Stimulated activated CD8-positive, alpha-beta memory T cell treated with anti-CD3 and anti-CD28 coated beads, Interleukin-2, amount 100 ng/mL, for 48 hours (primary cell): ENCODE measurements around the gene GMEB1.
A peak's percentile ranks its signal among the peaks of the same experiment; 100 is the strongest.
"Not testable (repeated sequence)": the region's sequence is repeated elsewhere in the genome, so short reads cannot be mapped to it uniquely, and the experiment has no call there.

Source experiments
- DNase-seq, 2 donors: peaks; one replicate each; pipeline ENCODE4 v3.0.0-alpha.2; 2020; ENCODE audit warnings: low read depth in 2 of 2

Gene GMEB1

DNA sequence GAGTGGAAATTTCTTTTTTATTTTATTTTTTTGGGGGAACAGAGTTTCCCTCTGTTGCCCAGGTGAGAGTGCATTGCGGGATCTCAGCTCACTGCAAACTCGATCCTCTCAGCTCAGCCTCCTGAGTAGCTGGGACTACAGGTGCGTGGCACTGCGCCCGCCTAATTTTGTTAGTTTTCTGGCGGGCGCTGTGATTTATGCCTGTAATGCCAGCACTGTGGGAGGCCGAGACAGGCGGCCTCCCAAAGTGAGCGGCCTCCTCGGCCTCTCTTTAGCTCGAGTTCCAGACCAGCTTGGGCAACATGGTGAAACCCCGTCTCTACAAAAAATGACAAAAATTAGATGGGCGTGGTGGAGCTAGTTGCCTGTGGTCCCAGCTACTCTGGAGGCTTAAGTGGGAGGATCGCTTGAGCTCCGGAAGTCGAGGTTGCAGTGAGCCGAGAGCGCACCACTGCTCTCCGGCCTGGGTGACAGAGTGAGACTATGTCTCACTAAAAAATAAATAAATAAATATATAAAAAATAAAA, 2.7 kb downstream of the GMEB1 start:
- no peak for DNase-seq

DNA sequence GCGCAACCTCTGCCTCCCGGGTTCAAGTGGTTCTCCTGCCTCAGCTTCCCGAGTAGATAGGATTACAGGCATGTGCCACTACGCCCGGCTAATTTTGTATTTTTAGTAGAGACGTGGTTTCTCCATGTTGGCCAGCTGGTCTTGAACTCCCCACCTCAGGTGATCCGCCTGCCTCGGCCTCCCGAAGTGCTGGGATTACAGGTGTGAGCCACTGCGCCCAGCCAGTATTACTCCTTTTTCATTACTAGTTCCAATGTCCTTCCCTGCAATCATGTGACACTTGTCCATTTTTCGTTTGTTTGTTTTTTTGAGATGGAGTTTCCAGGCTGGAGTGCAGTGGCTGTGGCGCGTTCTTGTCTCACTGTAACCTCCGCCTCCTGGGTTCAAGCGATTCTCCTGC, 4.4 kb downstream of the GMEB1 start:
- DNase-seq: not testable (repeated sequence)

DNA sequence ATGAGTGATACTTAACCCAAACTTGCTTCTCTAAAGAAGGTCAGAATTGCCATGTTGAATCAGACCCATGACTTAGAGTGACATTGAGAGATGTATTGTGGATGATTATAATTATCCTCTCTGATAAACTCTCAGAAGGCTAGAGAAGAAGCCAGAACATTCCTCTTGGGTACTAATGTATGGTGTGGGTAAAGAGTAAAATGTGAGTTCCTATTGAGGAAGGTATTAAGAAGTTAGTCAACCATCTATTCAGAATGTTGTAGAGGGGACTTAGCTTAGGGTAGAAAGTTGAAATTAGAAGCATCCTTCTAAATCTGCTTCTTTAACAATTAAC, 7.3 kb downstream of the GMEB1 start:
- DNase-seq: no peak

DNA sequence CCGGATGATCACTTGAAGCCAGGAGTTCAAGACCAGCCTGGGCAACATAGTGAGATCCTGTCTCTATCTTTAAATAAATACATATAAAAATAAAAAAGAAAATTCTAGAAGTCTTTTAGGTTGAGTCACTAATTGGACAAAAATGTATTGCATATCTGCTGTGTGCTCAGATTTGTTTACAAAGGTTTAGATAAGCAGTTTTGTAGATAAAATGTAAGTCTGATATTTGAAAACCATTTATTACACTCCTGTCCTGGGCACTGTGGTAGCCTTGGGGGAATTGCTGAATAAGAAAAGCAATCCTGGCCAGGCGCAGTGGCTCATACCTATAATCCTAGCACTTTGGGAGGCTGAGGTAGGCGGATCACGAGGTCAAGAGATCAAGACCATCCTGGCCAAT, 11.6 kb downstream of the GMEB1 start:
- no peak for DNase-seq

GRCh38 chr1:28682840-28683239, 14.3 kb downstream of the GMEB1 start:
- no peak for DNase-seq

DNA sequence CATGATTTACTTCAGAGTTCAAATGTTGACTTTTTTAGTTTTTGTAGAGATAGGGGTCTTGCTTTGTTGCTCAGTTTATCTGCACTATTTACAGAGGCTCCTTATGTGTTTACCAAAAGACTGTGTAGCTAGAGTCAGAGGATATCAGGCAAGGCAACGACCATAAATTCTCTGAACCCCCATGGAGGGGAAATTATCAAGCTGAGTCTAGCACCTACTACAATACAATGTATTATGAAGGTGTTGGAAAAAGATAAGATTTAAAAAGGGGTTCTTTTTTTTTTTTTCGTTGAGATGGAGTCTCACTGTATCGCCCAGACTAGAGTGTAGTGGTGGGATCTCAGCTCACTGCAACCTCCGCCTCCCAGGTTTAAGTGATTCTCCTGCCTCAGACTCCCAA, 16.4 kb downstream of the GMEB1 start:
- DNase-seq: no peak

- not testable (repeated sequence) for DNase-seq
These were observed 23.0 kb downstream of the GMEB1 start for GRCh38 chr1:28691627-28692026.

GRCh38 chr1:28703629-28704028, 35.0 kb downstream of the GMEB1 start:
- DNase-seq: no peak

DNA sequence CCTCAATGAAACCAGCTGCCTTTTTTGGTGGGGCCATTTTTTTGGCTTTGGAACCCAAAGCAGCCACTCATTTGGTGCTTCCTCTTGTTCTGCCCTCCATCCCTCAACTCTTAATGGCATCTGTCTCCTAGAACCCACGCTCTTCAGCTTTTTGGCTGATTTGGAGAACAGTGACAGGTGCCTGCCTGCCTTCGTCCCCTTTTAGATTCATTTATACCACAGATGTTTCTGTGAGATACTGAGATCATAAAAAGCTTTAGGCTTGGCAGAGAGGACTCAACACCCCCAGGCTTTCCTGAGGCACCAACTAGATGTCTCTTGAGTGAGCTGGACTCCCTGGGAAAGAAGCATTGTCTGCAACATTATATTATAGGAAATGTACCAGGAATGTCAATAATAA, 47.8 kb downstream of the GMEB1 start:
- no peak for DNase-seq

DNA sequence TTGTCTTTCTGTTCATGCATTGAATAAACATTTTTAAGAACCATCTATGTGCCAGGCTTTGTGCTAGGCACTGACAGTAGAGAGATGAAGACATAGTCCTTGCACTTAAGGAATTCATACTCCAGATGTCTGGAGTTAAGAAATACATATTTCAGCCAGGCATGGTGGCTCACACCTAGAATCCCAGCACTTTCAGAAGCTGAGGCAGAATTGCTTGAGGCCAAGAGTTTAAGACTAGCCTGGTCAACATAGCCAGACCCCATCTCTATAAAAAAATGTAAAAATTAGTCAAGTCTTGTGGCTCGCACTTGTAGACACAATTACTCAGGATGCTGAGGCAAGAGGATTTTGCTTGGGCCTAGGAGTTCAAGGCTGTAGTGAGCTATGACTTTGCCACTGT, 49.6 kb downstream of the GMEB1 start:
- no peak for DNase-seq

DNA sequence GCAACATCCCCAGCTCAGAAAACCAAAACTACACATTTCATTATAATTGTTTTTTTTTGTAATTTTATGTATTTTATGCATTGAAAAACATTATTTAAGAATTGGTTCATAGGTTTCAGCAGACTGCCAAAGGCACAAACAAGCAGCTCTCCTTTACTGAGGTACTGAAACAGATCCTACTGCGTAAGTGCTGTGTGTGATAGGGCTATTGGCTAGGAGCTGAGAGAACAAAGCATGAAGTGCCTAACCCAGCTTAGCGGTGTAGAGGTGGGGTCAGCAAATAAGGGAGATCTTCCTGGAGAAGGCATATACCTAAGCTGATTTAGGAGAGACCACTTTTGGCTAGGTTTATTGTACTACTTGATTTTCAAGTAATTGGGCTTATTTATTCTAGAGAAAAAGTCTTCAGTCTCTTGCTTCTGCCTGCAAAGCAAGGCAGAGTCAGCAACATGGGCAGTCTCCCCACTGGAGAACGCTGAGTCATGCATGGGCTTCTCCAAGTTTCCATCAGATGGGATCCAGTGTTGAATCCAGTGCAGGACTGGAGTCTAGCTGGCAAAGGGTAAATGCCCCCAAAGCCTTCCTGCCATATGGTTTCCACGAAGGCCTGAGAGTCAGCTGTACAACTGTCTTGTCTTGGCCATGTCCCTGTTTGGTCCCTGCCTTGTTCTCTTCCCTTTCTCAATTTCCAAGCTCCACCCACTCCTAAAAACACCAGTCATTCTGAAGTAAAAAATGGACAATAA, 50.2 kb downstream of the GMEB1 start:
- no peak for DNase-seq

DNA sequence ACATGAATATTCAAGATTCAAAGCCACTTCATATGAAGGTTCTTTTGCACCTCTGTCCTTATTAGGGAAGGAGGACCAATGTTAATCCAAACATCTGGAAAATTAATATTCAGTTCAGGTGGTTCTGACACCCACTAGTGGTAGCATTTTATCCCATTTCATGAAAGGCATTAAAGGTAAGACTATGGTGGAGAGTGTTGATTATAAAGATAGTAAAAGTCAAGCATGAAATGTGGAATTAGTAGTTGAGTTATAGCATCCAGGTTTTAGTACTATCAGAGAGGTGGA, 50.7 kb downstream of the GMEB1 start:
- DNase-seq: no peak

GRCh38 chr1:28720376-28720775, 51.8 kb downstream of the GMEB1 start:
- DNase-seq: no peak

DNA sequence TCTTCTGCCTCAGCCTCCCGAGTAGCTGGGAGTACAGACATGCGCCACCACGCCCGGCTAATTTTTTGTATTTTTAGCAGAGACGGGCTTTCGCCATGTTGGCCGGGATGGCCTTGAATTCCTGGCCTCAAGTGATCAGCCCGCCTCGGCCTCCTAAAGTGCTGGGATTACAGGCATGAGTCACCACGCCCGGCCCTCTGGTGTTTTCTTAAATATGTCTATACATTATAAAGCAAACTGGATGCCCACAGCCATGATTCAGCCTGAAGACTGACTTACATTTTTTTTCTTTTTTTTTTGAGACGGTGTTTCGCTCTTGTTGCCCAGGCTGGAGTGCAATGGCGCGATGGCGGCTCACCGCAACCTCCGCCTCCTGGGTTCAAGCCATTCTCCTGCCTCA, 53.3 kb downstream of the GMEB1 start:
- DNase-seq: not testable (repeated sequence)

DNA sequence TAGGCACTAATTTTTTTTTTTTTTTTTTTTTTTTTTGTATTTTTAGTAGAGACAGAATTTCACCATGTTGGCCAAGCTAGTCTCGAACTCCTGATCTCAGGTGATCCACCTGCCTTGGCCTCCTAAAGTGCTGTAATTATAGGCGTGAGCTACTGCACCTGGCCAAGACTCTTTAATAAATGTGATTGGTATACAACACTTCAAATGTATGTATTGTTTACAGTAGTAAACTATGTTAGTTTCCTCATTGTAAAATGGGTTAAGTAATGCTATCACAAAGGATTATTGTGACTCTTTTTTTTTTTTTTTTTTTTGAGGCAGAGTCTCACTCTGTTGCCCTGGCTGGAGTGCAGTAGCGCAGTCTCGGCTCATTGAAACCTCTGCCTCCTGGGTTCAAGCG, 56.8 kb downstream of the GMEB1 start:
- DNase-seq: not testable (repeated sequence)

GRCh38 chr1:28735961-28736449, 67.4 kb downstream of the GMEB1 start:
- DNase-seq: no peak

- DNase-seq: peak; percentile 97 to 99
These were observed 68.1 kb downstream of the GMEB1 start, which contains the start of gene YTHDF2 for GRCh38 chr1:28736450-28737306. Gene YTHDF2 (plus strand): TSS chr1:28736940. CDS start chr1:28737121, 181 bp downstream.

DNA sequence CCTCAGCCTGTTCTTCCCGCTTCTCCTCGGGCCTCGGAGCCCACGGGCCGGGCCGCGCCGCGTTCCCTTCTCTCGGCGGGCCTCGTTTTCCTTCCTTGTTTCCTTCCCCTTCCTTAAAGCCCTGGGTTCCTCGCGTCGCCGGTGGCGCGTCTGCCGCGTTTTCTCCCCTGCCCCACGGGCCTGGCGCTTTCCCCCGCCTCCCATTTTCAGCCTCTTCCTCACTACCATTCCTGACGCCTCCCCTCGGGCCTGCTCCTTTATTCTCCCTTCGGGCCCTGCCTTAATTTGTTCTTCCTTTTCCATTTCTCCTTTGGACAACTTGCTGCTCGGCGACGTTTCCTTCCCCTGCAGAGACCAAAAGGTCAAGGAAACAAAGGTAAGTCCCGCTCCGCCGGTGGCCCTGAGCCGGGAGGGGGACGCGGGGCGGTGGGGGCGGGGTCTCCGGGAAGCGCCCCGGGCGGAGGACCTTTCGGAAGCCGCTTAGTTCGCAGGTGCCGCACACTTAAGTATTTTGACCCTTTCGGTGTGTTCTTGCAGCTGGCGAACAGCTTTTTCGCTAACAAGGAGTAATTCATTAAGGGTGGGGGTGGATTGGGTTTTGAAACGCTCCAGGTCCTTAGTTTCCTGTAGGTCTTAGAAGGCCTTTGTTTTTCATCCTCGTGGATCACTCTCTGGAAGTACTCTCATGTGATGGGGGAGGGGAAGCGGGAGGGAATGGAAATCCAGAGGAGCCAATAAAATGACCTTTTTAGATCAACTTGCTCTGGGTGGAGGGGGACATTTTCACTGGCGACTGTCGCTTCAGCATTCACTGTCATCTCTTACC, 68.9 kb downstream of the GMEB1 start:
- peak; percentile 34 to 38 for DNase-seq

DNA sequence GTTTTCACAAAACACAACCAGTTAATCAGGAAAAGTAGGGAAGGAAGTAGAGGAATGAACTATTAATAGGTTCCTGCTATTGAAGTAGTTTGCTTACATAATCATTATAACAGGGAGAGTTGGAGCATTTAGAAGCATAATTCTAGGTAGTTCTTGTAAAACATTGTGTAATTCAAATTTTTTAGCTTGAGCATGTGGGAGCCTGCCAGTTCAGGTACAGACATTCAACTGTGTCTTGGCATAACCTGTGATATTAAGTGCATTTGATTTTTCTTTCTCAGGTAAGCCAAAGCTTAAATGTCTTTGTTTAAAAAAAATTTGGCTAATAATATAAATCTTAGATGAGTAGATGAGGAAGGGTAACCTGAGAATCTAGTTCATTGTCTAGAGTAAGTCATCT, 71.5 kb downstream of the GMEB1 start:
- no peak for DNase-seq

DNA sequence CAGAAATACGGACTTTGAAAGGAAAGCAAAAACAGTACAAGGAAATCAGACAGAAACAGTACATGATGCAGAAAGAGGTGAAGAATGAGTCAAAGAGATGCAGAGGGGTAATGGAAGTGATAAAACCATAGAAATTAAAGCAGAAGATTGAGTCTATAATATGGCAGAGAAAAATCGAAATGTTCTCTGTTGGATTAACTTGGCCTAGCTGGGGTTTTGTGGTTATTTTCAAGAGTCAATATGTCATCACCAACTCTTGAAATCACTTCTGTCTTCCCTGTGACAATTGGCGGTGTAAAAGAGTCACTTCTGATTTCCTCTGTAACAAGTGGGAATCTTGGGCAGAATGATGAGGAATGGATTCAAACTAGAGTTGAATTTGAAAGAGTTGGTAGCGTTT, 75.6 kb downstream of the GMEB1 start:
- no peak for DNase-seq

GRCh38 chr1:28745653-28746173, 77.1 kb downstream of the GMEB1 start:
- no peak for DNase-seq

GRCh38 chr1:28750330-28750729, 81.7 kb downstream of the GMEB1 start:
- no peak for DNase-seq
